ENCODE measurements around the gene GEMIN5. TPM values are rescaled to one million over a fixed set of nuclear protein-coding genes. Genes with fewer than 3 reads are reported as not detected.

The GEMIN5 gene
- total RNA-seq, 1 donor from 2014 or later = 14.8 TPM

GRCh38 chr5:154937186-154937717 lies 759 bp downstream of the GEMIN5 start:
- Histone ChIP-seq H3K36me3 (ENCODE audit: insufficient read depth, low read length) (peaks cover 12% of the 10 kb centered on the region), H3K27me3 (ENCODE audit: insufficient read depth, low read length) (no peaks in the 10 kb centered on the region), H3K4me1 (ENCODE audit: insufficient read depth, low read length) (peaks cover 14% of the 10 kb centered on the region), H3K9me3 (ENCODE audit: insufficient read depth, low read depth, low read length) (no peaks in the 10 kb centered on the region), H4K20me1 (ENCODE audit: insufficient read depth, low read length) (peaks cover 13% of the 10 kb centered on the region), H3K9ac (ENCODE audit: low read length) (peak overlapping the region; percentile 87), H3K4me2 (ENCODE audit: low read length) (peak overlapping the region; percentile 96), H3K4me3 (ENCODE audit: insufficient read depth, low read depth, low read length) (peak overlapping the region; percentile 83), H3K79me2 (ENCODE audit: insufficient read depth, low read length) (peaks cover 46% of the 10 kb centered on the region), H3K27ac (ENCODE audit: low read depth, low read length) (no peak overlapping the region), H2AFZ (ENCODE audit: low read depth, low read length) (peak overlapping the region; percentile 99)
- TF ChIP-seq CTCF (IDR thresholded peaks at IDR 0.05; ENCODE audit: insufficient read depth, low read depth, low read length) (no peak), EZH2 (IDR thresholded peaks at IDR 0.05; ENCODE audit: insufficient read depth, low read length) (no peak)
- Mint-ChIP-seq H3K27me3 (ENCODE audit: low read depth, unreplicated experiment) (no peaks in the 10 kb centered on the region), H3K4me1 (ENCODE audit: low read depth, unreplicated experiment) (peaks cover 5% of the 10 kb centered on the region), H3K4me3 (ENCODE audit: unreplicated experiment) (peak overlapping the region; percentile 92), H3K36me3 (ENCODE audit: low read depth, unreplicated experiment) (peaks cover 2% of the 10 kb centered on the region), H3K27ac (ENCODE audit: unreplicated experiment) (no peak overlapping the region), H3K9me3 (ENCODE audit: unreplicated experiment) (no peaks in the 10 kb centered on the region)
- FAIRE-seq = no peak
- DNase-seq (ENCODE audit: low read depth) = no peak

GRCh38 chr5:154934881-154935280 lies 3.1 kb downstream of the GEMIN5 start:
- H3K4me1 Mint-ChIP-seq (ENCODE audit: low read depth, unreplicated experiment) = peaks cover 5% of the 10 kb centered on the region
- H3K27me3 ChIP-seq (ENCODE audit: insufficient read depth, low read length) = no peaks in the 10 kb centered on the region
- TF ChIP-seq CTCF (IDR thresholded peaks at IDR 0.05; ENCODE audit: insufficient read depth, low read depth, low read length) = no peak
- TF ChIP-seq EZH2 (IDR thresholded peaks at IDR 0.05; ENCODE audit: insufficient read depth, low read length) = no peak
- H3K36me3 ChIP-seq (ENCODE audit: insufficient read depth, low read length) = peaks cover 28% of the 10 kb centered on the region
- no peak overlapping the region for H3K27ac Mint-ChIP-seq (ENCODE audit: unreplicated experiment)
- H3K27me3 Mint-ChIP-seq (ENCODE audit: low read depth, unreplicated experiment) = no peaks in the 10 kb centered on the region
- peaks cover 11% of the 10 kb centered on the region for H3K4me1 ChIP-seq (ENCODE audit: insufficient read depth, low read length)
- H3K4me3 Mint-ChIP-seq (ENCODE audit: unreplicated experiment) = no peak overlapping the region
- H3K9me3 ChIP-seq (ENCODE audit: insufficient read depth, low read depth, low read length) = no peaks in the 10 kb centered on the region
- no peak overlapping the region for H3K4me3 ChIP-seq (ENCODE audit: insufficient read depth, low read depth, low read length)
- peaks cover 32% of the 10 kb centered on the region for H3K79me2 ChIP-seq (ENCODE audit: insufficient read depth, low read length)
- H3K9ac ChIP-seq (ENCODE audit: low read length) = no peak overlapping the region
- DNase-seq (ENCODE audit: low read depth) (no peak), FAIRE-seq (no peak)
- H3K36me3 Mint-ChIP-seq (ENCODE audit: low read depth, unreplicated experiment) = peaks cover 9% of the 10 kb centered on the region
- peaks cover 13% of the 10 kb centered on the region for H4K20me1 ChIP-seq (ENCODE audit: insufficient read depth, low read length)
- H3K27ac ChIP-seq (ENCODE audit: low read depth, low read length) = no peak overlapping the region
- H2AFZ ChIP-seq (ENCODE audit: low read depth, low read length) = no peak overlapping the region
- no peak overlapping the region for H3K4me2 ChIP-seq (ENCODE audit: low read length)
- H3K9me3 Mint-ChIP-seq (ENCODE audit: unreplicated experiment) = no peaks in the 10 kb centered on the region

- Histone ChIP-seq H3K27ac (ENCODE audit: low read depth, low read length) (no peak overlapping the region), H3K79me2 (ENCODE audit: insufficient read depth, low read length) (peaks cover 32% of the 10 kb centered on the region), H3K4me2 (ENCODE audit: low read length) (no peak overlapping the region), H3K27me3 (ENCODE audit: insufficient read depth, low read length) (no peaks in the 10 kb centered on the region), H2AFZ (ENCODE audit: low read depth, low read length) (no peak overlapping the region), H4K20me1 (ENCODE audit: insufficient read depth, low read length) (peaks cover 13% of the 10 kb centered on the region), H3K4me3 (ENCODE audit: insufficient read depth, low read depth, low read length) (no peak overlapping the region), H3K9ac (ENCODE audit: low read length) (no peak overlapping the region), H3K4me1 (ENCODE audit: insufficient read depth, low read length) (peaks cover 11% of the 10 kb centered on the region), H3K36me3 (ENCODE audit: insufficient read depth, low read length) (peaks cover 35% of the 10 kb centered on the region), H3K9me3 (ENCODE audit: insufficient read depth, low read depth, low read length) (no peaks in the 10 kb centered on the region)
- Mint-ChIP-seq H3K27ac (ENCODE audit: unreplicated experiment) (no peak overlapping the region), H3K27me3 (ENCODE audit: low read depth, unreplicated experiment) (no peaks in the 10 kb centered on the region), H3K36me3 (ENCODE audit: low read depth, unreplicated experiment) (peaks cover 10% of the 10 kb centered on the region), H3K4me1 (ENCODE audit: low read depth, unreplicated experiment) (peaks cover 5% of the 10 kb centered on the region), H3K4me3 (ENCODE audit: unreplicated experiment) (no peak overlapping the region), H3K9me3 (ENCODE audit: unreplicated experiment) (no peaks in the 10 kb centered on the region)
- TF ChIP-seq CTCF (IDR thresholded peaks at IDR 0.05; ENCODE audit: insufficient read depth, low read depth, low read length) (no peak), EZH2 (IDR thresholded peaks at IDR 0.05; ENCODE audit: insufficient read depth, low read length) (no peak)
- FAIRE-seq (no peak), DNase-seq (ENCODE audit: low read depth) (no peak)
Observed at GRCh38 chr5:154933537-154933936, 4.5 kb downstream of the GEMIN5 start.

Measured in astrocyte (in vitro differentiated cells and primary cell).